Measurements from ENCODE around the gene LHCGR. TPM values are rescaled to one million over a fixed set of nuclear protein-coding genes. Genes with fewer than 3 reads are reported as not detected.
"Not testable (repeated sequence)": the region's sequence is repeated elsewhere in the genome, so short reads cannot be mapped to it uniquely, and the experiment has no call there.

The LHCGR gene
- total RNA-seq, 2 experiments from 2014 or later = not detected

- Histone ChIP-seq H3K9me3 (ENCODE audit: low read length) (no peaks in the 10 kb centered on the region), H3K4me1 (ENCODE audit: insufficient read depth, low read length, poor library complexity, severe bottlenecking) (no peaks in the 10 kb centered on the region), H3K27ac (ENCODE audit: low read depth, low read length, poor library complexity, severe bottlenecking) (no peak overlapping the region), H3K9me2 (ENCODE audit: insufficient read depth, low read length) (no peaks in the 10 kb centered on the region), H3K79me2 (ENCODE audit: insufficient read depth, low read depth, low read length) (no peaks in the 10 kb centered on the region), H3K4me2 (ENCODE audit: low read length) (no peak overlapping the region), H3K36me3 (ENCODE audit: insufficient read depth, low read length) (no peaks in the 10 kb centered on the region), H3K4me3 (ENCODE audit: low read depth, low read length, poor library complexity, severe bottlenecking) (no peak overlapping the region), H2AFZ (ENCODE audit: low read length) (no peak overlapping the region), H4K20me1 (ENCODE audit: insufficient read depth, low read length) (no peaks in the 10 kb centered on the region)
- POLR2A ChIA-PET = interaction anchor here (1.1 kb wide), 1 partner anchor 56 kb away, joined by 3 read pairs; no protein-coding TSS in a partner anchor
- peak; percentile 16 for DNase-seq (ENCODE audit: low spot score)
- TF ChIP-seq CTCF (conservative IDR thresholded peaks at IDR 0.05; ENCODE audit: low read length) (no peak), EZH2phosphoT487 (IDR thresholded peaks at IDR 0.05; ENCODE audit: borderline replicate concordance, low read depth, low read length) (no peak)
- no TSS peak for BruUV-seq (replicated peaks)
- CTCF ChIA-PET (ENCODE audit: unreplicated experiment) = no interaction called here
- intact Hi-C loops (cut with micrococcal nuclease; ENCODE audit: unreplicated experiment) = no loop called here
Measured at GRCh38 chr2:48707466-48707865, 48.1 kb downstream of the LHCGR start.

- intact Hi-C loops (cut with micrococcal nuclease; ENCODE audit: unreplicated experiment); H3K9me2 ChIP-seq (ENCODE audit: insufficient read depth, low read length); H3K27ac ChIP-seq (ENCODE audit: low read depth, low read length, poor library complexity, severe bottlenecking); POLR2A ChIA-PET; H3K4me3 ChIP-seq (ENCODE audit: low read depth, low read length, poor library complexity, severe bottlenecking); H3K79me2 ChIP-seq (ENCODE audit: insufficient read depth, low read depth, low read length); H4K20me1 ChIP-seq (ENCODE audit: insufficient read depth, low read length); CTCF ChIA-PET (ENCODE audit: unreplicated experiment); H3K36me3 ChIP-seq (ENCODE audit: insufficient read depth, low read length); H3K4me2 ChIP-seq (ENCODE audit: low read length); DNase-seq (ENCODE audit: low spot score); H3K4me1 ChIP-seq (ENCODE audit: insufficient read depth, low read length, poor library complexity, severe bottlenecking); BruUV-seq (replicated peaks); H3K9me3 ChIP-seq (ENCODE audit: low read length); H2AFZ ChIP-seq (ENCODE audit: low read length): not testable (repeated sequence)
Measured at GRCh38 chr2:48703621-48704020, 51.9 kb downstream of the LHCGR start.

GRCh38 chr2:48699348-48699930, 56.1 kb downstream of the LHCGR start:
- TF ChIP-seq EZH2phosphoT487 (IDR thresholded peaks at IDR 0.05; ENCODE audit: borderline replicate concordance, low read depth, low read length) (no peak), CTCF (conservative IDR thresholded peaks at IDR 0.05; ENCODE audit: low read length) (no peak)
- no TSS peak for BruUV-seq (replicated peaks)
- Histone ChIP-seq H3K36me3 (ENCODE audit: insufficient read depth, low read length) (no peaks in the 10 kb centered on the region), H3K79me2 (ENCODE audit: insufficient read depth, low read depth, low read length) (no peaks in the 10 kb centered on the region), H3K4me2 (ENCODE audit: low read length) (no peak overlapping the region), H3K9me3 (ENCODE audit: low read length) (no peaks in the 10 kb centered on the region), H3K4me1 (ENCODE audit: insufficient read depth, low read length, poor library complexity, severe bottlenecking) (no peaks in the 10 kb centered on the region), H2AFZ (ENCODE audit: low read length) (no peak overlapping the region), H4K20me1 (ENCODE audit: insufficient read depth, low read length) (no peaks in the 10 kb centered on the region), H3K4me3 (ENCODE audit: low read depth, low read length, poor library complexity, severe bottlenecking) (no peak overlapping the region), H3K27ac (ENCODE audit: low read depth, low read length, poor library complexity, severe bottlenecking) (no peak overlapping the region), H3K9me2 (ENCODE audit: insufficient read depth, low read length) (no peaks in the 10 kb centered on the region)
- intact Hi-C loops (cut with micrococcal nuclease; ENCODE audit: unreplicated experiment) = no loop called here
- ChIA-PET CTCF (ENCODE audit: unreplicated experiment) (no interaction called here), POLR2A (interaction anchor here (1.0 kb wide), 1 partner anchor 13 kb away, joined by 3 read pairs; no protein-coding TSS in a partner anchor)
- no peak for DNase-seq (ENCODE audit: low spot score)
